Body of pancreas (tissue), 4 donors: Measurements from ENCODE around the gene SRRM4.

ENCODE experiments used
- POLR2A ChIP-seq, 3 donors: fragments of 450-650 bp; IDR thresholded peaks; one replicate each; pipeline ENCODE4 v1.6.1; 2016; ENCODE audit warnings: antibody characterized with exemption in 3 of 3, mild to moderate bottlenecking in 2 of 3
- TF ChIP-seq, protein P1 (sequence below), 7 experiments: fragments of 450-650 bp in 4 of 7; fragments of 200-600 bp in 3 of 7; sonication (generic) in 3 of 7; IDR thresholded peaks; one replicate each; pipeline ENCODE4 v1.5.1; 2016 to 2019; ENCODE audit warnings: antibody characterized with exemption in 7 of 7

DNA sequence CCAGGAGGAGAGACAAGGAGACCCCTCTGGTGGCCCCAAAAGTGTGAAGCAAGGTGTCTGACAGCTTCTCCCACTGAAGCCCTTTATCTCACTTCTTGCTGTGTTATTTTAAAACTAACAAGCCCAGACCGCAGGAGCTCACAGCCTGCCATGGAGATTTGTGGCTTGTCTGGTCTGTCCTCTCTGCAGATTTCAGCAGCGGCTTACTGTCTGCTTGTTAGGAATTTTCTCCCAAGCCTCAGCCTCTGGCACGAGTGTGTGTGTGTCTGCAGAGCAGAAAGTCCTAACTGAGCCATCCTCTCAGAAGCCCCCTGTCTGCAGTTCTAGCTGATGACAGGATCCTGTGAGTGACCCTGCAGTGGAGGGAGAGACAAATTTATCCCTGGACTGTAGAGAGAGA lies 109.5 kb downstream of the SRRM4 start:
- TF ChIP-seq, protein P1, sequence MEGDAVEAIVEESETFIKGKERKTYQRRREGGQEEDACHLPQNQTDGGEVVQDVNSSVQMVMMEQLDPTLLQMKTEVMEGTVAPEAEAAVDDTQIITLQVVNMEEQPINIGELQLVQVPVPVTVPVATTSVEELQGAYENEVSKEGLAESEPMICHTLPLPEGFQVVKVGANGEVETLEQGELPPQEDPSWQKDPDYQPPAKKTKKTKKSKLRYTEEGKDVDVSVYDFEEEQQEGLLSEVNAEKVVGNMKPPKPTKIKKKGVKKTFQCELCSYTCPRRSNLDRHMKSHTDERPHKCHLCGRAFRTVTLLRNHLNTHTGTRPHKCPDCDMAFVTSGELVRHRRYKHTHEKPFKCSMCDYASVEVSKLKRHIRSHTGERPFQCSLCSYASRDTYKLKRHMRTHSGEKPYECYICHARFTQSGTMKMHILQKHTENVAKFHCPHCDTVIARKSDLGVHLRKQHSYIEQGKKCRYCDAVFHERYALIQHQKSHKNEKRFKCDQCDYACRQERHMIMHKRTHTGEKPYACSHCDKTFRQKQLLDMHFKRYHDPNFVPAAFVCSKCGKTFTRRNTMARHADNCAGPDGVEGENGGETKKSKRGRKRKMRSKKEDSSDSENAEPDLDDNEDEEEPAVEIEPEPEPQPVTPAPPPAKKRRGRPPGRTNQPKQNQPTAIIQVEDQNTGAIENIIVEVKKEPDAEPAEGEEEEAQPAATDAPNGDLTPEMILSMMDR (IDR thresholded peaks at IDR 0.05): no peak
- TF ChIP-seq POLR2A (IDR thresholded peaks at IDR 0.05): no peak
